DMS114 treated with DMSO at 0.1 percent for 48 hours (cell line): ENCODE results near the gene SRSF2.
"Not testable (repeated sequence)": the region's sequence is repeated elsewhere in the genome, so short reads cannot be mapped to it uniquely, and the experiment has no call there.

ENCODE experiments used
- DNase-seq: peaks from one replicate; lab custom pipeline; 2025; ENCODE audit not compliant: unreplicated experiment; lab: John Stamatoyannopoulos, UW

The SRSF2 gene

GRCh38 chr17:76722279-76722678, 14.9 kb downstream of the SRSF2 start:
- DNase-seq, result no peak

GRCh38 chr17:76721463-76721862, 15.7 kb downstream of the SRSF2 start:
- DNase-seq, result no peak

- no peak for DNase-seq
Observed at GRCh38 chr17:76720941-76721340, 16.2 kb downstream of the SRSF2 start.

GRCh38 chr17:76720211-76720610, 16.9 kb downstream of the SRSF2 start:
- no peak for DNase-seq

- DNase-seq, result no peak
Observed at GRCh38 chr17:76718516-76718915, 18.6 kb downstream of the SRSF2 start.

GRCh38 chr17:76716839-76717215, 20.3 kb downstream of the SRSF2 start:
- no peak for DNase-seq

- no peak for DNase-seq
Observed at GRCh38 chr17:76716146-76716838, 20.8 kb downstream of the SRSF2 start.

GRCh38 chr17:76715496-76715830, 21.7 kb downstream of the SRSF2 start:
- no peak for DNase-seq

- peak; percentile 22 for DNase-seq
Observed at GRCh38 chr17:76714822-76715495, 22.2 kb downstream of the SRSF2 start.

GRCh38 chr17:76714336-76714735, 22.8 kb downstream of the SRSF2 start:
- no peak for DNase-seq

GRCh38 chr17:76713765-76714164, 23.4 kb downstream of the SRSF2 start:
- DNase-seq, result no peak

GRCh38 chr17:76712321-76712720, 24.8 kb downstream of the SRSF2 start:
- not testable (repeated sequence) for DNase-seq

- no peak for DNase-seq
Observed at GRCh38 chr17:76710863-76711611, 26.1 kb downstream of the SRSF2 start, which contains the start of gene MXRA7. TSS of gene MXRA7 (minus strand) at chr17:76710965. CDS start at chr17:76710946, 19 bp downstream.

GRCh38 chr17:76709951-76710862, 26.9 kb downstream of the SRSF2 start:
- DNase-seq, result not testable (repeated sequence)

GRCh38 chr17:76709077-76709950, 27.8 kb downstream of the SRSF2 start:
- no peak for DNase-seq

- DNase-seq, result no peak
Observed at GRCh38 chr17:76707985-76708807, 28.9 kb downstream of the SRSF2 start.

GRCh38 chr17:76706817-76707216, 30.3 kb downstream of the SRSF2 start:
- no peak for DNase-seq

GRCh38 chr17:76704805-76705204, 32.3 kb downstream of the SRSF2 start:
- no peak for DNase-seq

GRCh38 chr17:76702941-76703637, 34.0 kb downstream of the SRSF2 start:
- DNase-seq, result no peak
